Muscle of leg (tissue), 11 donors: Measurements from ENCODE around the gene ADO. TPM values are rescaled to one million over a fixed set of nuclear protein-coding genes. Genes with fewer than 3 reads are reported as not detected.

Experiments
- DNase-seq: peaks from one replicate; pipeline ENCODE4 v3.0.0; 2013
- H3K27ac ChIP-seq: one replicate; pipeline ENCODE4 v1.5.1; 2013; ENCODE audit warnings: mild to moderate bottlenecking, low read length, control low read depth
- H3K27me3 ChIP-seq: one replicate; pipeline ENCODE4 v1.6.1; 2013; ENCODE audit warnings: low read length; ENCODE audit not compliant: control insufficient read depth, insufficient read depth
- H3K36me3 ChIP-seq: one replicate; pipeline ENCODE4 v1.6.1; 2013; ENCODE audit warnings: low read length; ENCODE audit not compliant: control insufficient read depth, insufficient read depth
- H3K4me1 ChIP-seq: one replicate; pipeline ENCODE4 v1.6.1; 2013; ENCODE audit warnings: low read length; ENCODE audit not compliant: control insufficient read depth, insufficient read depth
- H3K4me3 ChIP-seq: one replicate; pipeline ENCODE4 v1.5.1; 2013; ENCODE audit warnings: low read length, control low read depth
- H3K9me3 ChIP-seq: replicated peaks from 2 replicates; pipeline ENCODE4 v1.6.1; 2013; ENCODE audit warnings: low read depth, low read length; ENCODE audit not compliant: control insufficient read depth
- WGBS: methylation state at CpG from one replicate; pipeline ENCODE4 v1.1.5; 2013; ENCODE audit warnings: missing lambda C conversion rate; ENCODE audit not compliant: insufficient coverage; 5-methylcytosine and 5-hydroxymethylcytosine counted together
- polyA plus RNA-seq, 8 donors: library from polyadenylated mRNA; unstranded; fragments of 120-200 nt; gene quantifications; one replicate each; pipeline versions ENCODE4 v1.2.1 to v1.2.3, GENCODE V29; 2013; ENCODE audit warnings: inconsistent platforms in 1 of 8, low replicate concordance in 1 of 8; ENCODE audit not compliant: insufficient read length in 8 of 8, insufficient read depth in 1 of 8
- total RNA-seq: library from RNA; stranded (reverse); fragments of 120-200 nt; gene quantifications from one replicate; pipeline ENCODE4 v1.2.4, GENCODE V29; 2013

Gene ADO
- total and polyA plus RNA-seq, 9 donors, result 14.3 to 19.5 (median 16.6) TPM

- H3K4me3 ChIP-seq, result no peak overlapping the region
- DNase-seq, result no peak
- WGBS, result 75% methylated on average over 8 of the region's 14 CpGs
- H3K9me3 ChIP-seq, result no peaks in the 10 kb centered on the region
- H3K4me1 ChIP-seq, result peaks cover 13% of the 10 kb centered on the region
- H3K36me3 ChIP-seq, result no peaks in the 10 kb centered on the region
- no peaks in the 10 kb centered on the region for H3K27me3 ChIP-seq
- no peak overlapping the region for H3K27ac ChIP-seq
Measured at GRCh38 chr10:62790019-62790555, 14.4 kb upstream of the ADO start.

DNA sequence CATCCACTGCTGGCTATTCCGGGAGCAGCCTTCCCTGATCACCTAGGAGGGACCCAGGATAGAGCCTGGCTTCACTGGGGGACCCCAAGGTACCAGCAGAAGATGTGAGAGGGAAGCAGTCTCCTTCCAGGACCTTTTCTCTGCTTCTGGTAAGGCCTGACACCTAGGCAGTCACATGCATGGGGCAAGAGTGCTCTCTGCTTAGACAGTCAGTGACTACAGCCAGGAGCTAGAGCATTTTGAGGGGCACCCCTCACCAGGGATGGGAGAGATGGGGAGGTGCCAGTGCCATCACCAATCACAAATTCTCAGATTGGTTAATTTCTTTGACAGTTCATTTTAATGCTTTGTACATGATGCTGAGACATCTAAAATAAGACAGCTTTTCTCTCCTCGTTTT, 13.9 kb upstream of the ADO start:
- DNase-seq, result no peak
- Histone ChIP-seq H3K9me3 (no peaks in the 10 kb centered on the region), H3K27ac (no peak overlapping the region), H3K4me1 (peaks cover 13% of the 10 kb centered on the region), H3K4me3 (no peak overlapping the region), H3K27me3 (no peaks in the 10 kb centered on the region), H3K36me3 (no peaks in the 10 kb centered on the region)
- no CpG with 5 or more reads among the region's 2 CpGs for WGBS

DNA sequence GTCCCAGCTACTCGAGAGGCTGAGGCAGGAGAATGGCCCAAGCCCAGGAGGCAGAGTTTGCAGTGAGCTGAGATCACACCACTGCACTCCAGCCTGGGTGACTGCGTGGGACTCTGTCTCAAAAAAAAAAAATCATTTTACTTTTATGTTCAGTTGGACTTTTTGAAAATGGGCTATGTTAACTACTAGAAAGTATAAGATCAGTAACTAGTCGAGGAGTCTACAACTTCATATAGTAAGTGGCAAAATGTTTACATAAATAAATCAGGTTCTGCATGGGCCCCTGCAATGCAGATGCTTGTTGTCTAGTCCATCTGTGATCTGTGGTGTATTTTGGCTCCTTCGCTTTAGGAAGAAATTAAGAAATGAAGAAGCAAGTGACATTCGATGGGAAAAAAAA, 12.3 kb upstream of the ADO start:
- no peaks in the 10 kb centered on the region for H3K9me3 ChIP-seq
- H3K4me3 ChIP-seq, result no peak overlapping the region
- H3K36me3 ChIP-seq, result no peaks in the 10 kb centered on the region
- peaks cover 13% of the 10 kb centered on the region for H3K4me1 ChIP-seq
- 80% methylated on average over 1 of the region's 5 CpGs for WGBS
- H3K27ac ChIP-seq, result no peak overlapping the region
- no peak for DNase-seq
- H3K27me3 ChIP-seq, result no peaks in the 10 kb centered on the region

- Histone ChIP-seq H3K9me3 (no peaks in the 10 kb centered on the region), H3K4me3 (no peak overlapping the region), H3K4me1 (peaks cover 8% of the 10 kb centered on the region), H3K27ac (no peak overlapping the region), H3K27me3 (no peaks in the 10 kb centered on the region), H3K36me3 (no peaks in the 10 kb centered on the region)
- no CpG with 5 or more reads among the region's 1 CpG for WGBS
- DNase-seq, result no peak
Measured at GRCh38 chr10:62794306-62794705, 10.2 kb upstream of the ADO start.

GRCh38 chr10:62795100-62795499, 9.4 kb upstream of the ADO start:
- H3K36me3 ChIP-seq, result no peaks in the 10 kb centered on the region
- no peaks in the 10 kb centered on the region for H3K9me3 ChIP-seq
- H3K27me3 ChIP-seq, result no peaks in the 10 kb centered on the region
- peaks cover under 1% of the 10 kb centered on the region for H3K4me1 ChIP-seq
- no peak for DNase-seq
- no peak overlapping the region for H3K27ac ChIP-seq
- H3K4me3 ChIP-seq, result no peak overlapping the region

- DNase-seq, result no peak
- H3K36me3 ChIP-seq, result no peaks in the 10 kb centered on the region
- H3K4me1 ChIP-seq, result no peaks in the 10 kb centered on the region
- no peak overlapping the region for H3K27ac ChIP-seq
- 77% methylated on average over 3 of the region's 4 CpGs for WGBS
- H3K4me3 ChIP-seq, result no peak overlapping the region
- H3K27me3 ChIP-seq, result no peaks in the 10 kb centered on the region
- no peaks in the 10 kb centered on the region for H3K9me3 ChIP-seq
Measured at GRCh38 chr10:62795762-62796161, 8.8 kb upstream of the ADO start.

DNA sequence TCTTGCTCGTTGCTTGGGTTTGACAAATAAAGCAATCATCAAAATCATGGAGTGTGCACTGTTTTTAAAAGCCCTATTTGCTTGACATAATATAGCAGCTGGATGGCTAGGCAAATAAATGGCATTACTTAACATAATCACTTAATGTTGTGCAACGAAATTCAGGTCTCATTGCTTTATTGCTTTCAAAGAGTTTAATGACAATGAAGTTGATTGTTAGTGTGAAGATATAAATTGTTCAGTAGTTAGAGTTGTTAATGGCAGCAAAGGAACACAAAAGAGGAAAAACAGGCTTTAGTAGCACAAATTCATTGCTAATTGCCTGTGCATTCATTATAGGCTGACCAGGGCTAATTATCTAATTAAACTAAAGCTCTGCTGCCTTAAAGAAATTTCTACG, 7.6 kb upstream of the ADO start:
- Histone ChIP-seq H3K9me3 (no peaks in the 10 kb centered on the region), H3K4me3 (no peak overlapping the region), H3K27me3 (no peaks in the 10 kb centered on the region), H3K27ac (no peak overlapping the region), H3K36me3 (no peaks in the 10 kb centered on the region), H3K4me1 (no peaks in the 10 kb centered on the region)
- WGBS, result no CpG with 5 or more reads among the region's 3 CpGs
- DNase-seq, result no peak

- WGBS, result 83% methylated on average over 2 of the region's 3 CpGs
- Histone ChIP-seq H3K4me3 (no peak overlapping the region), H3K27me3 (no peaks in the 10 kb centered on the region), H3K4me1 (peaks cover 8% of the 10 kb centered on the region), H3K9me3 (no peaks in the 10 kb centered on the region), H3K27ac (no peak overlapping the region), H3K36me3 (peaks cover 1% of the 10 kb centered on the region)
- DNase-seq, result no peak
Measured at GRCh38 chr10:62801871-62802270, 2.6 kb upstream of the ADO start.

DNA sequence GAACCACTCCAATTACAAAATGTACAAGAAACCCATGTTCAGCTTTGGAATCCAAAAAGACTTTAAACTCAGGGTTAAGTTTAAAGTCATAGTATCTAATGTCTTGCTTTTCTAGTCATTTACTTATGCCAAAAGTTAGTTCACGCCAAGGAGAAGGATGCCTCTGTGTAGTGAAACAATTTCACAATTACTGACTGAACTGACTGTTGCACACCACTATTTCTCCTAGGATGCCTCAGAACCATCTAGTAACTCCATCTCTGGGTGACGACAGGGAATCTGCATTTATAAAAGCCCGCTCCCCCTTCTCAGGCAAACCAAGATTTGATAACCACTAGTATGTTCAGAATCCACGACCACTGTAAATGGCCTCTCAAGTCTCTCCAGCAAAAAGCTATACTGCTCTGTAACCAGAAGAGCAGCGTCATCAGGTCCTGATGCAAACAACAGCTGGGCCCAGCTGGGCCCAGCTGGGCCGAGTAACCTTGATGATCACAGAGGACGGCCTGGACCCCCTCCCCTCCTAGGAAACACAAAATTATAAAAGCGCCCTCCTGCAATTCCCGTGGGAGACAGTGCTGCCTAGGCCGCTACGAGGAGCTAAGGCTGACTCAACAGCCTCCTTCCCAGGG, 680 bp upstream of the ADO start:
- peaks cover 6% of the 10 kb centered on the region for H3K36me3 ChIP-seq
- peak overlapping the region; percentile 98 for H3K27ac ChIP-seq
- H3K9me3 ChIP-seq, result no peaks in the 10 kb centered on the region
- 12% methylated on average over 8 of the region's 11 CpGs for WGBS
- H3K27me3 ChIP-seq, result no peaks in the 10 kb centered on the region
- peaks cover 12% of the 10 kb centered on the region for H3K4me1 ChIP-seq
- DNase-seq, result peak; percentile 90
- H3K4me3 ChIP-seq, result peak overlapping the region; percentile 83

- under 1% methylated on average over 65 of the region's 77 CpGs for WGBS
- Histone ChIP-seq H3K4me1 (peaks cover 12% of the 10 kb centered on the region), H3K36me3 (peaks cover 6% of the 10 kb centered on the region), H3K9me3 (no peaks in the 10 kb centered on the region), H3K27ac (peak overlapping the region; percentile 98), H3K4me3 (peak overlapping the region; percentile 83), H3K27me3 (no peaks in the 10 kb centered on the region)
- DNase-seq, result peak; percentile 48
Measured at GRCh38 chr10:62805231-62806099, 945 bp downstream of the ADO start.
